GM10847 (cell line): ENCODE results near the gene LMO7.

Experiments
- POLR2A ChIP-seq: IDR thresholded peaks from 2 replicates; pipeline ENCODE4 v1.6.1; 2011; ENCODE audit not compliant: insufficient read length; ENCODE audit errors: extremely low read depth

LMO7 gene

DNA sequence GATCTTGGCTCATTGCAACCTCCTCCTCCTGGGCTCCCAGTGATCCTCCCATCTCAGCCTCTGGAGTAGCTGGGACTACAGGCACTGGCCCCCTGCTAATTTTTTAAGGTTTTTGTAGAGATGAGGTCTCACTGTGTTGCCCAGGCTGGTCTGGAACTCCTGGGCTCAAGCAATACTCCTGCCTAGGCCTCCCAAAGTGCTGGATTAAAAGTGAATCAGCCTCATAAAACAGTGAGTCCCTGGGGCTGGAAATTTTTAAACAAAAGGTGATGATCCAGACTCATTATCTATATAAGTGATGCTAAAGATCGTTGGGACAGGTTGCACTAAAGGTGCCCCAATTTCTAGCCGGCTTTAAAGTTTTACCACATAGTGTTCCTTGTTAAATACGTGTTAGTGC lies 112.7 kb downstream of the LMO7 start:
- no peak for TF ChIP-seq POLR2A

DNA sequence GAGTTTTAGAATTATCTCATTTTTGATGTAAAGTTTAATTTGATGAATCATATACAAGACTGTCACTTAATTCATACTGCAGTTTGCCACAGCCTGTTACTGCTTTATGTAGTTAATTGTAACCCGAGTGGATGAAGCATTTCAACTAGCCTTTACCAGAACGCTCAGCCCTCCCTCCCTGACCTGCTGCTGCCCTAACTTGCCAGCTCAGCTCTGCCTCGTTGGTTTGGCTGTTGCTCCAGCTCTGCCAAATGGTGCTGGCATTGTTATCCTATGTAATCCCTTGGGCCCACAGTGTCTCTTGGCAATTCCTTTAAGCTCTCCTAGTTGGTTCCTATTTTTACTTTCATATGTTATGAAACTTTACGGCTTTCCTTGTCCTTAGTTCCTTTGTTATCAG lies 113.3 kb downstream of the LMO7 start:
- TF ChIP-seq POLR2A: no peak

DNA sequence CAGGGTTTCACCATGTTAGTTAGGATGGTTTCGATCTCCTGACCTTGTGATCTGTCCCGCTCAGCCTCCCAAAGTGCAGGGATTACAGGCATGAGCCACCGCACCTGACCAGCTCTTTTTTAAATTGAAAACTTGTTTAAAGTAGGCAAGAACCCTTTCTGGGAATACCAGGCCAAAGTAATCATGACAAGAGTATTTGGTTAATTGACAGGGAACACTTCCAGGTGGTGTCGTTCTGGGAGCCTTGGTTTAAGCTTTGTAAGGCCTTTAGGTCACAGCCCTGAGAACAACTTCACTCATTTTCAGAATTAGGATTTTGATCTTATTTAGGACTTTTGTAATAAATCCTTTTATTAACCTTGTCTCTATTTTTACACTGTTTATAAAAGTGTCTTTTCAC lies 115.2 kb downstream of the LMO7 start:
- TF ChIP-seq POLR2A: no peak

DNA sequence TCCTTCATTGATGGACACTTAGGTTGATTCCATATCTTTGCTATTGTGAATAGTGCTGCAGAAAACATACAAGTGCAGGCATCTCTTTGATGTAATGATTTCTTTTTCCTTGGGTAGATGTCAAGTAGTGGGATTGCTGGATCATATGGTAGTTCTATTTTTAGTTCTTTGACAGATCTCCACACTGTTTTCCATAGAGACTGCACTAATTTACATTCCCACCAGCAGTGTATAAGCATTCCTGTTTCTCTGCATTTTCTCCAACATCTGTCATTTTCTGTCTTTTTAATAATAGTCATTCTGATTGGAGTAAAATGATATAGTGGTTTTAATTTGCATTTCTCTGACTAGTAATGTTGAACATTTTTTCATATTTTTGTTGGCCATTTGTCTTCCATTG lies 116.7 kb downstream of the LMO7 start:
- TF ChIP-seq POLR2A: no peak

DNA sequence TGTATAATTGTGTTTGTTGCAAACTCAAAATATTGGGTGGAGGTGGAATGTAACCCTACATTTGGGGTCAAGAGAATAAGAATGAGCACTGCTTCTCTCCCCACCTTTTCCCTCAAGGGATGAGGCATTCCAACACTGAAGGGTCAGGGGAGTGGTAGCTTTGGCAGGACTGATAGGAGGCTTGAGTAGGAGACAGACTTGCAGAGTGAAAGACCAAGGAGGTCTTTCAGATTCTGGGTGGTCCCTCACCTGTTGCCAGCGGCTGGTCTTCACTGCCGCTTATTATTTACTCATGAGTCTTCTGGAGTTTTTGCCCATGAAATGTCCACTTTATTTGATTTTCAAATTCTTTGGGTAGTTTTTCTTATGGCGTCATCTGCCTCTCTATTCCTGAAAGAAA lies 118.8 kb downstream of the LMO7 start:
- no peak for TF ChIP-seq POLR2A

DNA sequence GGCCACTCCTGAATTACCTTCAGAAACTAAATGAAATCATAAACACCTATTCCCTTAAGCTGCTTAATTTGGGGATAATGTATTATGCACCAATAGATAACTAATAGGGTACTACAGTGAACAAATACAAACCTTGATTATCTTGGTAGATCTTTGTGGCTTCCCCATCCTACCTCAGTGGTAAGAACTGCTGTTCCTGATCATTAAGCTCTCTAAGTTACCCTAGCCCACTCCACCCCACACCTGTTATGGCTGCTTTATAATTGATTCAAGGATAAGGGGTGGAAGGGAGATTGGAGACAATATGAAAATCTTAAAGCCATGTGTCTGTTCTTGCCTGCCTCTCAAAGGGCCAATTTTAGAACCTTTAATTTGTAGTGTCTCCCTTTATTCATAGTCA lies 121.2 kb downstream of the LMO7 start:
- no peak for TF ChIP-seq POLR2A

DNA sequence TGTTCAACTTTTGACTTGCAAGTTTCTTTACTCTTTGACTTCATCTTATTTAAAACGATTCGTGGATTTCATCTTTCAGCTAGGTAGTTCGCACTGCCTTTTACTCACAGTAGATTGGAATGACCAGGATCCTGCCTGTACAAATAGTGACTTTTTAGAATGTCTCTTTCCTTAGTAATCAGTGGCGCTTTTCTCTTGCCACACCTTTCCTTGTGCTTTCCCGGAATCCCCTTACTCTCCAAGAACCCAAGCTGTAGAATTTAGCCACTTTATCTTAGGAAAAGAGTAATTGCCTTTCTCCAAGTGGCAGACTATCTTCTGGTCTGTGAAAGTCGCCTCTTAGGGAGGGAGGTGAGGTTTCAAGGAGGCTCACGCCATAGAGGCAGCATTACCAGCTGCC lies 123.4 kb downstream of the LMO7 start:
- TF ChIP-seq POLR2A: no peak

DNA sequence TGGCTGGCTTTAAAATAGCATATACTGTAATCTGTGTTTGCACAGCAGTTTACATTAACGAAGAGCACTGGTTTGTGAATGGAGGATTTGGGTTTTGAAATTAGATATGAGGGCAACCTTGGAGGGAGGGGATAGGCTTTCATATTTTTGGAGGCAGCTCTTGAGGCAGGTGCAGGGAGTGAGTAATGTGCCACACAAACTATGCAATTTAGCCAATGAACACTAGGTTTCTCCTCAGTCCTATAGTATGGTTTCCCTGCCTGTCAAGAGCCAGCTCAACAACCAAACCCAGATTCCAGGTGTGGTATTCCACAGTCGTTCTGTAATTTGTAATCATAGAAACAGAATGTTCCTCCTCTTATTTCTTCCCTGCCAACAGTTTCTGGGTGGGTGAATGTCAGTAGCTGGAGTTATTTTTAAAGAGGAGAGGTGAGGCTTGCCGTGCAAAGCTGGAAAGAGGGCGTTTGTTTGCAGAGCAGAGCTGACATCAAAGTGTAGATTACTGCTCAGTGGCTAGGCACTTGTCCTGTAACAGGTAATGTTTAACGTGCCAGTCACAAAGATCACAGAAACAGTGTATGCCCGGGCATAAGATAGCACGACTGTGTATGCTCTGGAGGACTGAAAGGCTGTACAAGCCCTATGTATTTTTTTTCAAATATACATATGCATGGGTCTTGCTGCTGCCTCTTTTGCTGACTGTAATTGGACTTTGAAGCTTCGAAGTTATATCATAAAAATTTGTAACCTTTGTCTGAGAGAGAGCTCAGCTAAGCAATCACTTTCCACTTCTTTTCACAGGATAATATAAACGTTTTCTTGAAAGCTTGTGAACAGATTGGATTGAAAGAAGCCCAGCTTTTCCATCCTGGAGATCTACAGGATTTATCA lies 124.2 kb downstream of the LMO7 start:
- TF ChIP-seq POLR2A: no peak

DNA sequence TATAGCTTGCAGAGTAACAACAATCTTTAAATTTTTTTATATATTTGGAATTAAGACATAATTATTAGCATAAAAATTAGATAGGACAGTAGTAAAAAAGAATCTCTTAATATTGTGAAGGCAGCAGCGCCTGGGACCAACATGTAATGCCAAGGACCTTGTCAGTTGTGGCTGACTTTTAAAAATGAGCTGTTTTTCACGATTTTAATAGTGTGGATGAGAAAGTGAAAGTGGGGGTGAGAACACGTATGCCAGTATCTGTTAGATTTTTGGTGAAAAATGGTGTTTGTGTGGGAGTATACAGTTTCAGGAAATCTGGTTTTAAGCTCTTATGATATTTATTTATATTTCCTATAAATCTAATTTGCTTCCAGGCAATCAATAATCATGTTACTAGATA lies 125.2 kb downstream of the LMO7 start:
- TF ChIP-seq POLR2A: no peak

DNA sequence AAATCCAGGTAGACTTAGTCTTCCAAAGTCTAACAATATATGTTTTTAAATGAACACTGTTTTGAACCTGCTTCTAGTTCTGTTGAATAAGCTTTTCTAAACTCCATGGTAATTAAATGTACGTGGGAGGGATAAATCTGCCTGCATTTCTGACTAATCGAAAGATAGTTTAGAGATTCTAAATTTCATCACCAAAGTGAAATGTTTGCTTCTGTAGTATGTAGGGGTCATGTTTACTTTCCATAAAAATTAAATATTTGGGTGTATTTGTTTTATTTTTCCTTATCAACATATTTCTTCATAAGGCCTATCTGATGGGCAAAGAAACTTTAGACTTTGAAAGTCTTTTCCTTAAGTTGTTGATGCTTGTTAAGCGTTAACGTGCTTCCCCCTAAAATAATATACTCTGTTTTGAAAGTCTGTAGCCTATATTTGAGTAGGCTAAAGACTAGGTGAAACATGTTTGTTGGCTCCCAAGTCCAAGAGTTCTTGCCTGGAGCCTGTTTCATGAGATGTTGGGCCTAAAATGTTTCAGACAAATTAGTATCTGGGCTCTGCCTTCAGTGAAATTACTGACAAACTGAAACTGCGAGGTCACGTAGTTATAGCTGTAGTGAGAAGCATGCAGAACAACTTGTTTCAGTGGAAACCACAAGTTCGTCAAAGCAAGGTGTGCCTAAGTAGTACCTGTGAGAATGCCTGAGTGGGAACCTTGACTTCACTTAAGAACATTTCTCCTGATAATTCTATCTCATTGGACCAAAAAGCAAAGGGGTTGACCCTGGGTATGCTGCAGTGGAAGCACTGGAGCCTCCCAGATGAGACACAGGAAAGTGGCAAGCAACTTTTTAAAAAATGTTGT lies 126.2 kb downstream of the LMO7 start:
- TF ChIP-seq POLR2A: no peak

DNA sequence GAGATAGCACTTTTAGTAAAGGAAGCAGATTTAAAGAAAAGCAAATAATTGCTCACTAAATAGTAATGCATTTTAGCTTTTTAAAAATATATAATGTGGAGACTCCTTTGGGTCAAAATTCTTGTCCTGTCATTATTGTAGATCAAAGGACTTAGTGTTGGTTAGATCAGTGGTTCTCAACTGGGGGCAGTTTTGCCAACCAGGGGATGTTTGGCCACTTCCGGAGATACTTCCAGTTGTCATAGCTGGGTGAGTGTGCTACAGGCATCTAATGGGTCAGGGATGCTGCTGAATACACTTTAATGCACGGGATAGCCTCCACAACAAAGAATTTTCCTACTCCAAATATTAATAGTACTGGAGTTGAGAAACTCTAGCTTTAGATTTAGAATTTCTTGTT lies 126.8 kb downstream of the LMO7 start:
- no peak for TF ChIP-seq POLR2A

DNA sequence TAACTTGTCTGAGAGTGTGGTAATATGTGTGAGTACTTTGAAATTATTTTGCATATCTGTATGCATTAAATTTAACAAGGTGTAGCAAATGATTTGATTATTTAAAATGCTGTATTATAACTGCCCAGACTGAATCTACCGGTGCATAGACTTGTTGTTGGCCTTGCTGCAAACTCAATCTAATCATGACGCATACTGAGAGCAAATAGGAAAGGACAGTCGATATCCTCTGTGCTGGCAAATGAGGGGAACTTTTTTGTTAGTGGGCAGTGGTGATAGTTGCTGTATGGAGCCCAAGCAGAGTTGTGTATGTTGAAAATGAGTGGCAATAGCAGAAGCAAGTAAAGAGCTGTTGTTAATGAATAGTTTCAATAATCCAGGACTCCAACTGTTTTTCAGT lies 127.4 kb downstream of the LMO7 start:
- no peak for TF ChIP-seq POLR2A

DNA sequence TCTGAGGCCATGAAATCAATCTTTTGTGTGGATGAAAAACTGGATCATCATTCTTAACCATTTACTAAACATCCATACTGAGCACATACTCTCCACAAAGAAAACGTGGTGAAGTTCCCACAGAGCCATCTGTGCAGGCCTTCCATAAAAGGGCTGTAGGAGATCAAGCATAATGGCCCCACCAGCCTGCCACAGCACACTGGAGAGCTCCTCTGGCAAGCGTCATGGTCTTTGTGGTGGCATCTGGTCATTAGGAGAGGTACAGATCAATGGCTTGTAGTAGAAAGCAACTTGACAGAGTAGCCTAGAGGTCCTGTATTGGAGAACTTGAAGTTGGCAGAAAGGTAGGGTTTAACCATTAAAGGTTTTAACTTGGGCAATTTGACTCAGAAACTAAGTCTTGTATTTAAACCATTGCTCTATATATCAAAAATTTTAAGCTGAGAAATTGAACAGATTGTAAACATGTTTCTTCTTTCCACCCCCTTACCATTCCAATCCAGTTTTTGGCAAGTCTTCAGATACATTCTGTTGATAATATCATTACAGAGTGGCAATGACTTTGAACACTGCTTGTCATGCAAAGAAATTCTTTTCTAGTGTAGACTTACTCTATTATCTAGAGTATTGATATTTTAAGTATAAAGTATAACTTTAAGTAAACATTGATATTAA lies 128.3 kb downstream of the LMO7 start:
- no peak for TF ChIP-seq POLR2A

DNA sequence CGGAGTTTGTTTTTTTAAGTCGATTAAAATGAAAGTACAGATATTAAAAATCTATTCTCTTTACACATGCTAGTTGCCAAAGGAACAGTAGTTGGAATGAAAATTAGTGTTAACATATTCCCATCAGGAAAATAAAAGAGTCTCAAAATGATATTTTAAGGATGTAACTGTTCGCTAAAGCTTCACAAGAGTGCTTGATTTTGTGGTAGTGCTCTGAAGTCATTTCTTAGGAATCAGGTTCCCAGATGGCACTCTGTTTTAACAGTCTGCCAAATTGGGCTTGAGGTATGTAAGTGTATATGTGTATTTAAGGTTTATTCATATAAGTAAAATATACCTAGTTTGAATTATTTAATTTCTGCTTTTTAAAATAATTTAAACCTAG lies 128.8 kb downstream of the LMO7 start:
- no peak for TF ChIP-seq POLR2A

DNA sequence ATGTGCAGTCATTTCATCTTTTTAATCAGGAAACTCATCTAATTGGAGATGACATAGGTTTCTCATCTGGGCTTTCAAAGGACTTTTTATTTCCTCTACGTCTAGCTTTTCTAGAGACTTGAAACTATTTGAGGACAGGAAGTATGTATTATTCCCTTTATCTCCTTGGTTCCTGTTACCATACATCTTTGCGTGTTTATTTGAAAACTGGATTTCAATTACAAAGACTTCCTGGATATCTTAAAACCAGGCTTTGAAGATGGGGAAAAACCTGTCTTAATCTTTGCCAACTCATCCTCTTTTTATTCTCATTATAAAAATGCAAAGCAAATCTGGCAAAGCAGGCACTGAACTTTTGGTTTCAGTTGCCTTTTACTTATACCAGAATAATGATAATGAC lies 130.5 kb downstream of the LMO7 start:
- no peak for TF ChIP-seq POLR2A

DNA sequence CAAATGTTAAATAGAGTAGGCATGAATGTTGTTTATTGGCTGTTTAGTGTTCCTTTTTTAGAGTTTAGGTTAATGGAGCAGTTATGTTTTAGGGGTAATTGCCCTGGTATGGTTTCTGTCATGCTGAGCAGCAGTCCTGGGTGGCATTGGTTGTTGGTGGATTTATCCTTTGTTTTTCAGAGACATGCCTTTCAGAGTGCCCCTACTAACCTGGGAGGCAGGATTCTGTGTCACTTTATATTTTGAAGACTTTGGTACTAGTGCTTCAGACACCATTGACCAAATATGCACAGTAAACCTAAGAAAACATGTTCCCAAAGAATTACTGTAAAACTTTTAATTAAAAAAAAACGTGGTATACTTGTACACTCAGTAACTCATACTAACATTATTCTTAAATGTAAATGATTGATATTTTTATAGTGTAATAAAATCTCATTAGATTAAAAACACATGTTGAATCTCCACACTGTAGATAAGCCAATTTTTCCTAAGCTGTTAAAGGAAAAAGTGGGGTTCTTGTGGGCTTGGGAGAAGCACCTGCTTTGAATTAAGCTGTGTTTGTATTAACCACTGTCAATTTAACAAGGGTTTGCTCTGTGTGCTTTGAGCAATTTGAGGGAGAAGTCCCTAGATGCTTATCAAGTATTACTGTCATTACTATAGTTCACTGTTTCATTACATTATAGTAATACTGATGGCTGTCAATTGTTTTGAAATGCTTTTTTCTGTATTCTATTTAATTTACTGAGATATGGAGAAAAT lies 133.2 kb downstream of the LMO7 start:
- no peak for TF ChIP-seq POLR2A

DNA sequence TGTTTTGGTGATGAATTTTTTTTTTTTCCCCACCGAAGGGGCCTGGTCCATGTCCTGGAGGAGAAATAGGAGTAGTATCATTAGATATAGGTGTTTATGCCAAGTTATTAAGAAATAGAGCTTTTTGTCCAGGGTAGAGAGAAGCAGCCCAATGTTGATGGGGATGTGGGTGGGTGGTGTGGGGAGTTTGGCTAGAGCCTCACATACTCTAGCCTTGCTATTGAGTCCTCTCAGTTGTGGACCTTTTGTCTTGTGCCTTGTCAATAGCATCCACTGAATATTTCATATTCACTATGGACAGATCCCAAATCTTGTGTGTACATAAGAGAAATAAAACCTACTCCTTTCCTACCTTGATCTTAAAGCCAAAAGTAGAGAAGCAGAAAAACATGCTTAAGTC lies 134.0 kb downstream of the LMO7 start:
- TF ChIP-seq POLR2A: no peak
